ENCODE data around the gene ANTXR1.

ANTXR1 gene

DNA sequence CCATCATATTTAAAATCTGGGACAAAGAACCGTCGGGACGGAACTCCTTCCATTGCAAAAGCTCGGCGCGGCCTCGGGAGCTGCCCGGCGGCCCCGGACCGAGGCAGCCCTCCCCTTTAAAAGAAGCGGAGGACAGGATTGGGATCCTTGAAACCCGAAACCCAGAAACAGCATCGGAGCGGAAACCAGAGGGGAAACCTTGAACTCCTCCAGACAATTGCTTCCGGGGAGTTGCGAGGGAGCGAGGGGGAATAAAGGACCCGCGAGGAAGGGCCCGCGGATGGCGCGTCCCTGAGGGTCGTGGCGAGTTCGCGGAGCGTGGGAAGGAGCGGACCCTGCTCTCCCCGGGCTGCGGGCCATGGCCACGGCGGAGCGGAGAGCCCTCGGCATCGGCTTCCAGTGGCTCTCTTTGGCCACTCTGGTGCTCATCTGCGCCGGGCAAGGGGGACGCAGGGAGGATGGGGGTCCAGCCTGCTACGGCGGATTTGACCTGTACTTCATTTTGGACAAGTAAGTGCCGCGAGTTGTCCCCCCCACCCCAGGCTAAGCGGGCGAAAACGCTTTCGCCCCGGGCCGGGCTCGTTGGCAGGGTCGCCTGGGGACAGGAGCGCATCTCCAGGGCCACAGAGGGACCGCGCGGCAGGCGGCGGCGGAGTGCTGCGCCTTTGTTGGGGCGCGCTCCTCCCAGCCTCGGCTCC, at the start of gene ANTXR1:
Gene ANTXR1 (plus strand): TSS at position 38 of the 698 bp plus-strand sequence. CDS start 321 bp downstream, at position 359.
- ATAC-seq, result no peak

DNA sequence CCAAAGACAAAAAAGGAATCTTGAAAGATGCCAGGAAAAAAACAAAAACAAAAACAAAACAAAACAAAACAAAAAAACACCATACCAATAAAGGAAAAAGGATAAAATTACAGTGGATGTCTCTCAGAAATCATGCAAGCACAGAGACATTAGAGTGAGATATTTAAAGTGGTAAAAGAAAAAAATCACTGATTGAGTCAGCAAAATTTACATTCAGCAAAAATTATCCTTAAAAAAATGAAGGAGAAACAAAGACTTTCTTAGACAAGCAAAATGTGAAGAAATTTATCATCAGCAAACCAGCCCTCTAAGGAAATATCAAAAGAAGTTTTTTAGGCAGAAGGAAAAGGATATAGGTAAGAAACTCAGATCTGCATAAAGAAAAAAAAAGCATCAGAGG, 48.7 kb upstream of the ANTXR1 start:
- no peak for ATAC-seq

DNA sequence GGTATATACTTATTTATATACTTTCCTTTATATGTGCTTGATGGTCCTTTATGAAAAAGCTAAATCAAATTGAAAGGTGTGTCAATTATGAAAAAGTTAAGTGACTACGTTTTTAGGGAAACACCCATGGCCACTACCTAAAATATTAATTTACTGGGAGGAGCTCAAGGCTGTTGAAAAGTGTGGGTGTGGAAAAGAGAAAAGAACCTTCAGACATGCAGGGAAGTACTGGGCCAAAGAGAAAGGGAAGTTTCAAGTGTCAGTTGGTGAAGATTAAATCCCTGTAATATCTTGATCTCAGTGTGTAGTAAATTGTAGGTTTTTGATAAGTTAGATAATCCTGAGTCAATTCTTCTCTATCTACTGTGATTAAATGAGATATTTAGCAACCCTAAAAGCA, 44.8 kb upstream of the ANTXR1 start:
- no peak for ATAC-seq

DNA sequence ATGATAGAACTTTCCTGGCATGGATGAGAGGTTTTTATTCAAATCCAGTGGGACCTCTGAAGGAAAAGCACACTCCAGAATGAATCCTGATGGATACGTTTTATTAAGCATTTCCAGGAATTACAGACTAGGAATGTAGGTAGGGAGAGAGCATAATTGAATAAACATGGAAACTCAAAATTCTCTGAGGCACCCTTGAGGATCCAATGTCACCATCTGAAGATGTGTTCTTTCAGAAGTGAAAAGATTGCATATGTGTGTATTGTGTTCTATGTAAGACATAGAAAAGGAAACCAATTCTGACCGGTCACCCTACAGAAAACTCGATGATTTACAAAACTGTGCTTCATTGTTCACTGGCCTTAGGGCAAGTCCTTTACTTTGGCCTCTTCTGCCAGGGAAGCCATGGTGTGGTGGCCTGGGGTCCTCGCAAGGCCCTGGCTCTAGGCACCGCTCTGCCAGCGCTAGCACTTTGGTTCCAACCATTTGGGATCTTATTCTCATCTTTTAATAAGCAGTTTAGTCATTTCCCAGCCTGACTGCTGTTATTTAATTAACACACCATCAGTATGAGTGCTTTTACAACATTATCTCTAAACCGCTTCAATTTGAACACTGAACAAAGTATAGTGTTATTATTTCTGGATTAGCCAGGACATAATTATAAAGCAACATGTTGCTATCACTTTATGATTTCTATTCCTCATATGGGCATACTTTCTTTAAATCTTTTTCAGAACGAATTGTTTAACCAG, 43.1 kb upstream of the ANTXR1 start:
- no peak for ATAC-seq

DNA sequence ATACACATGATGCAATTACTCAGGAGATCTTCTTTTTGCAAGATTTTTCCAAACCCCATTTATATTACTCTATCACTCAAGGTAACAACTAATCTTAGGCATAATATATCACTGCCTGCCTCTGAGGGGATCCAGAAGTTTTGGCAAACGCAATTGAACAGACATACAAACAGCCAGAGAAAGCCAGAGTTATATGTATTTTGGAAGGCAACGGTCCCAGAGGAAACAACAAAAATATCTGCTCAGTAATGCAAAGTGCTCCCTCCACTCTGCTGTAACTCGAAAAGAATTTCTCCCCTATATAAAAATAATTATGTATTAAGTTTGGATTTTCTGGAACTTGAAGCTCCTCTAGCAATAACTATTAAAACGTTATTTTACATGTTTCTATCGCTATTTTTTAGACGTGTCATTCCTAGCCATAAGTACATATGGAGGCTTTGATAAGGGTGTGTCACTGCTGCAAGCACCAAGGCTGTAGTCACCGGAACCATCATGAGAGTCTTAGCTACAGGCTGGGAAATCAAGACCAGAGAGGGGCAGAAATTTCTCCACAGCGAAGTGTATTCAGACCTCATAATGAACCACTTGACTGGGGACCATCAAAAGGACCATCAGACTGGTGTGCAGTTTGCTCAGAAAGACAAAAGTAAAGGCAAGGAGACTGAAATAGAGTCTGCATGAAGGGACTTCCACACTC, 42.3 kb upstream of the ANTXR1 start:
- ATAC-seq, result no peak

DNA sequence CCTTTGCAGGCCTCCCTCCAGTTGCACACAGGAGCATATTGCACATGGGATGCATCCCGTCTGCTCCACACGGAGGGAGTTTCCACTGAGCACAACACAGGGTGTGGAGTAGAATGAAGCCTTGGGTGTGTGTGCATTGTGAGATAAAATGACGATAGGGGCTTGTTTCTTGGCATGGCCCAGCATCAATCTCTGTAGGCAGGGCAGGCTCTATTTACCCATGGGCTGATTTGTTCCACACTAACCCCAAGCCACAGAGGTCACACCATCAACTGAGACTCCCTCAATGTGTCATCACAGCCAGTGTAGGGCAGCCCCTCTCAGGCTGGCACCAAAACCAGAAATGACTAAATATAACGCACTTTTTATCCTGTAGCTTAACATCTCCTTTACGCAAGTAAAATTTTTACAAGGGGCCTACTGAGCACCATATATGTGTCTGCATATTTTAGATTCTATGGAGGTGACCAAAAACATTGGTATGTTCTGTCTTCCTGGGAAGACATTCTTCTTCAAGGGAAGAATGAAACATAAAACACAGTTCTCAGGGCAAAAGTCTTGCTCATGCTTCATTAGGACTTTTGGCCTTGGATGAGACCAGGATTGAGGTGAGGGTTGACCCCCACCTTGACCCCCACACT, 41.3 kb upstream of the ANTXR1 start:
- no peak for ATAC-seq

DNA sequence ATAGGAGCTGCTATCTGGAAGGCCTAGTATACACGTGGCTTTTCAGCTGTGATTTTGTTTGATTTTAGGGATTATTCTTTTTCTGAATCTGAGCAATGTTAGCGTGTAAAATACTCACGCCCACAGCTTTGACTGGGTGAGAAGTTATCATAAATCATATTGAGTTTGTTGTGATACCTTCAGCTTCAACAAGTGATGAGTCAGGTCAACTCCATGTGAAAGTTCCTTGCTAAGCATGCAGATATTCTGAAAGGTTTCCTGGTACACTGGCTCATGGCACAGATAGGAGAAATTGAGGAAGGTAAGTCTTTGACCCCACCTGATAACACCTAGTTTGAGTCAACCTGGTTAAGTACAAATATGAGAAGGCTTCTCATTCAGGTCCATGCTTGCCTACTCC, 38.7 kb upstream of the ANTXR1 start, which contains the start of gene GKN1:
Gene GKN1 (plus strand): TSS at position 386 of the 400 bp plus-strand sequence. CDS start 42 bp downstream, outside the sequence.
- ATAC-seq, result no peak

DNA sequence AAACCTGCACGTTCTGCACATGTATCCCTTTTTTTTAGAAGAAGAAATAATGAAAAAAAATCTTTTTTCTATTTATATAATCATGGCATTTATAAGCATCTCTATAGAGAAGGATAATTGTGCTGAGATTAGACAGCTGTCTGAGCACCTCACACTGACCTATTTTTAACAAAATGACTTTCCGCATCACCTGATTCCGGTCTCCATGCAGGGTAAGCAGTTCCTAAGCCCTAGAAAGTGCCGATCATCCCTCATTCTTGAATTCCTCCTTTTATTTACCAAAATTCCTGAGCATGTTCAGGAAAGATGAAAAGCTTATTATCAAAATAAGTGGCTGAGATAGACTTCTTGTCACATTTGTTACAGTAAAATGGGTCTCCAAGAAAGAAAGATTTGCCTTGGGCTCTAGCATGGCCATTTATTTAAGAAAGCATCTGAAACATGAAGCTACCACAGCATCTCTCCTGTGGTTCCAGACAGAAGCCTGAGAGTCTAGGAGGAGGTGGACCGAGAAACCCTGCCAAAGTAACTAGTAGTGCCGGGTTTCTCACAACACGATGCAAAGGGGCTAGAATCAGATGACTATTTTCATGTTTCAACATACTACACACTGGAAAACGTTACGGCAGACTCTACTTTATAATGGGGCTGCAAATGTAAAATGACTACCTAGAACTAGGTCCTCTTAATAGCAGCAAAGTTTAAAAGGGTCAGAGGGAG, 37.9 kb upstream of the ANTXR1 start:
- no peak for ATAC-seq

DNA sequence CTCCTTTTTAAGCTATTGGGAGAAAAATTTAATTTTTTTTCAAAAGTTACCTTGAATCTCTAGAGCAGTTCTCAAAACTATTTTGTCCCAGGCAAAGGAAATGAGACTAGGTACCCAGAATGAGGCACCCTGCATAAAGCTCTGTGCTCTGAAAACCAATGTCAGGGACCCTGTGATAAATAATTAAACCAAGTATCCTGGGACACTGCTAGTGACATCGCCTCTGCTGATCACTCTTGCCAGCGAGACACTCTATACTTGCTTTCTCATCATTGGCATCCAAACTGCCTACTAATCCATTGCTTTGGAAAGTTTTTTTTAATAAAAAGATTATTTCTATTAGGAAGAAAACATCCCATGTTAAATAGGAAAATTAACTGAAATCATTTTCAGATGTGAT, 37.1 kb upstream of the ANTXR1 start:
- ATAC-seq, result no peak

DNA sequence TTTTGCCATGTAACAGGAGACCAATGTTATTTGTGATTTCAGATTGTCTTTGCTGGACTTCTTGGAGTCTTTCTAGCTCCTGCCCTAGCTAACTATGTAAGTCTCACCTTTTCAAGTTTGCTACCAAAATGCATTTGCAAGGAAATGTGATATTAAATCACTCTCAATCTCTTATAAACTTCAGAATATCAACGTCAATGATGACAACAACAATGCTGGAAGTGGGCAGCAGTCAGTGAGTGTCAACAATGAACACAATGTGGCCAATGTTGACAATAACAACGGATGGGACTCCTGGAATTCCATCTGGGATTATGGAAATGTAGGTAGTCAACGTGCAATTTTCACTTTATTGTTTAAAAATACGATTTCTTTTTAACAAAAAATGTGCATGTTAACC, 35.5 kb upstream of the ANTXR1 start:
- no peak for ATAC-seq

DNA sequence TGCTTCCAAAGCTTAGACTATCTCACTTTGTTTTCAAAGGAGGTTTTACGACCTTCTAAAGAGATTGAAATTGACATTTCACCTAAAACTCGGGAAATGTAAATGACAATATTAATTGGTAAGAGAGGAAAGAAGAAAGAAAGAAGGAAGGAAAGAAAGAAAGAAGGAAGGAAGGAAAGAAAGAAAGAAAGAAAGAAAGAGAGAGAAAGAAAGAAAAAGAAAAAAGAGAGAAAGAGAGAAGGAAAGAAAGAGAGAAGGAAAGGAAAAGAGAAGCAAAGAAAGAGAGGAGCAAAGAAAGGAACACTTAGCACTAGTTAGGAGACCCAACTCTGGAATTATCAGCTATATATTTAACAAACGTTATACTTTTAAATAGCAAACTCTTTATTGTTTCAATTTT, 34.9 kb upstream of the ANTXR1 start:
- no peak for ATAC-seq

DNA sequence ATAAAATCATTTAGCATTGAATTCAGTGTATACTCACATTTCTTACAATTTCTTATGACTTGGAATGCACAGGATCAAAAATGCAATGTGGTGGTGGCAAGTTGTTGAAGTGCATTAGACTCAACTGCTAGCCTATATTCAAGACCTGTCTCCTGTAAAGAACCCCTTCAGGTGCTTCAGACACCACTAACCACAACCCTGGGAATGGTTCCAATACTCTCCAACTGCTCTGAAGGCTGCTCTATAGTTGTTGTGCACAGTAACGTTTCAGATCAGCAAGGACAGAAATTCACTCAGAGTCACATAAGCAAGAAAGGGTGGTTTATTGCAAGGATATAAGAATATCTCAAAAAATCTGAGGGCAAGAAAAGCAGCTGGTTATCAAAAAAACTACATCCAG, 32.0 kb upstream of the ANTXR1 start:
- no peak for ATAC-seq

DNA sequence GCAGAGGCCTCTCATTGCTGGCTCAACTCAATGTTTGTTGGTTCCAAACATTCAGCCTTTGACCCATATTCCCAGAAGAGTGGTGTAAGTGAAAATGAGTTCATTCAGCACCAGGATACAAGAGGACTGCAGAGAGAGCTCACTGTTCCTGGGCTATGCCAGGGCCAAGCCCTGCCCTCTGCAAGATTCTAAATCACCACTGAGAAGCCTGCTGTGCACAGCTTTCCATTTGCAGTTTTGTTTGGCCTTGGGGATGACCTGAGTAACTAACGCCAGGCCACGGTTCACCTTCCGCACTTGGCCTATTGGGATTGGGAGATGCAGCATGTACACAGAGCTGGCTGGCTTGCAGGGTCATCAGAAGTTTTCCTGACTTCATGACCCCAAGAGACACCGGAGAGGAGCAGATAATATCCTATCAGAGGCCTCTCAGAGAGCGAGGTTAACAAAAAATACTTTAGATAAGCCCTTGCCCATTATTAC, 25.9 kb upstream of the ANTXR1 start:
- ATAC-seq, result no peak

DNA sequence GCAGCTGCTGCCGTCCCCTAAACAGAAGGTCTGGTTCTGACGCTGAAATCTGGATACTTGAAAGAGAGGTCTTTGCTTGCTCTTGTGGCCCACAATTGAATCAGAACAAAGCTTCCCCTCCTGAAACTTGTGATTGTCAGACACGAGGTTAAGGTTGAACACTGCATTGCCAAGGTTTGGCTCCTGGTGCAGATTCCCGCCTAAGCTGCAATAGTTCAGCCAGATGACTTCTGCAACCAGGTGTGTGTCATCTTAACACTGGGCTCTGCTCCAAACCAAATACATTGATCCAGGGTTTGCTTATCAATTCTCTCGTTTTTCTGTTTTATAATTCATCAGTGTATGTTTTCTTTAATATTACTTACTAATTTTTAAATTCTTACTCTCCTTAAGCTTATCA, 23.9 kb upstream of the ANTXR1 start:
- ATAC-seq, result no peak

DNA sequence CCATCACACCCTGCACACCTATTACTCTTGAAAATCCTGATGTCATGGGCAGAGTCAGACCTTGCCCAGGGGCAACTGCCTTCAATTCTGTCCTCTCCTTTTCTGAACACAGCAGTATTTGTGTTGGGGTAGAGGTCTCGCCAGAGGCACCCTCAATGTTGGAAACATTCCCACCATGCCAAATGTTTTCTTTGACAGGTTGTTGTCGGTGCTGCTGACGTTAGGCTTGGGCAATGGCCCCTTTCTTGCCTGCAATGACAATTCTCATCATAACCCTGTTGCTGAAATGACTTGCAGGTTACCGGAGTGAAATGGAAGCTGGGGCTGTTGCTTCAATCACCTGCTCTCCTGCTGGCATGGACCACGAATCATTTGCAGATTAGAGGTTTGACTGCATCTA, 20.6 kb upstream of the ANTXR1 start:
- no peak for ATAC-seq

DNA sequence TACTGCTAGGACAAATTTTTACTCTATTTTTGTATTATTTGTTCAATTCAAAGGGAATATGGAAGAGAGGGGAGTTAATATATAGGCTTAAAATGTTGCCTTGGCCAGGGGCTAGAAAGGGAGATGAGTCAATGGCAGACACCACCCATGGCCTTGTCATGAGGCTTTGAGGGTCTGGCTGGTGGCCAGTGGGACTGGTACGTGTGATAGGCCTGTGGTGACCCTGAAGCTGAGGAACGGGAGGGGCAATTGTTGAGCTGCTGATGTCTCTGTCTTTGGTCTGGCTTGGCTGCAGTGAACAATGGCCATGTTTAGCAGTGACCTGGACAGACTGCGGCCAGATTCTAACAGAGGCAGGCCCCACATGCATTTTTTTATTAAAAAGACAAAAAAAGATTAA, 20.0 kb upstream of the ANTXR1 start:
- no peak for ATAC-seq

DNA sequence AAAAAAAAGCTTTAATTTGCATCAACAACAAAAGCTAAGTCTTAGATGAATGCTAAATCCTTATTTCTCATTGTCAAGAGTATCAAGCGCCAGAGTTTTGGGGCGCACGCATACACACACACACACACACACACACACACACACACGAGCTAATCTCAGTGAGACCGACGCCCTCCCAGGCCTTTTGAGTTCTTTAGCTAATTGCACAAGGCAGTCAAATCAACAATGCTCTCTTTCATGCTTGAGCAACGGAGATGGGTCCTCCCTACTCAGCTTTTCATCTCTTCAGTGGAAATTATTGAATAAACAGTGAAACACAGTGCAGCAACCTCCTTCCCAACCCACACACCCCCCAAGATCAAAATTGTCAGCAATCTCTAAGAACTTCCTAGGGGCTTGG, 19.3 kb upstream of the ANTXR1 start:
- no peak for ATAC-seq

DNA sequence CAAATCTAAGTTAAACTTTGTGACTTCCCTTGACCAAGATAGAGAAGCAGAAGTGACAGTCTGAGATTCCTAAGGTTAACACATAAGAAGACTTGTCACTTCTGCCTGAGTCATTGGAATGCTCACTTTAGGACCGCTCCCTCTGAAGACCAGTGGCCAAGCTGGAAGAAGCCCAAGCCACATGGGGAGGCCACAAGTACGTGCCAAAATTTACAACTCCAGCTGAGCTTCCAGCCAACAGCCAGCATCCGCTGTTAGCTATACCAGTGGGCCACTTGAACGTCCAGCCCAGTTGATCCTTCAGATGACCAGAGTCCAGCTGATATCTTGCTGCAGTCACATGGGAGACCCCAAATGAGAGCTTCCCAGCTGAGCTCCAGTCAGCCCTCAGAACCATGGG, 18.1 kb upstream of the ANTXR1 start:
- ATAC-seq, result no peak

DNA sequence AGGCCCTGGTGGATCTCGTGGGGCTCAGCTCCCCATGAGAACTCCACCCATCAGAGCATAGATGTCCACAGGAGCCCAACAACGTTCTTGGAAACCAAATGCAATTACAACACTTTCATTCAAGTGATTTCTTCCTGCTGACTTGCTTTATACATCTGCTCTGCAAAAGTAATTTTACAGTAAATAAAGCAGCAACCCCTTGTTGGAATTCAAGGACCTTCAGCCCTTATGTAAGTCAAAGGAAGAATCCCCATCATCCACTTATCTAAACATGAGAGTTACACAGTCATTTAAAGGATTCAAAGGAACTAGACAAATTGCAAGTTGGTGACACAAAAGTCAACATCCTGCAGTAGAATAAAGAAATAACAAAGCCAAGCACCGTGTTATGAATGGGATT, 17.1 kb upstream of the ANTXR1 start:
- ATAC-seq, result no peak

DNA sequence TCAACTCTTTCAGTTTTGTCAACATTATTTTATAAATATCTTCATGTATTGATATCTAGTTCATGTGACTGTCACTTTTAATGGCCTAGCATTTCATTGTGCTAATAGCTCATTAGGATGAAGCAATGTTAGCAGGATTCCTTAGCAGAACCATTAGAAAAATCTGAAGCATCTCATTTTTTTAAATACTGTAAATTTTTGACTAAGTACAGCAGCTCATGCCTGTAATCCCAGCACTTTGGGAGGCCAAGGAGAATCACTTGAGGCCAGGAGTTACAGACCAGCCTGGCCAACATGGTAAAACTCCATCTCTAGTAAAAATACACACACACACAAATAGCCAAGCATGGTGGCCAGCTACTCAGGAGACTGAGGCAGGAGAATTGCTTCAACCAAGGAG, 15.6 kb upstream of the ANTXR1 start:
- no peak for ATAC-seq

DNA sequence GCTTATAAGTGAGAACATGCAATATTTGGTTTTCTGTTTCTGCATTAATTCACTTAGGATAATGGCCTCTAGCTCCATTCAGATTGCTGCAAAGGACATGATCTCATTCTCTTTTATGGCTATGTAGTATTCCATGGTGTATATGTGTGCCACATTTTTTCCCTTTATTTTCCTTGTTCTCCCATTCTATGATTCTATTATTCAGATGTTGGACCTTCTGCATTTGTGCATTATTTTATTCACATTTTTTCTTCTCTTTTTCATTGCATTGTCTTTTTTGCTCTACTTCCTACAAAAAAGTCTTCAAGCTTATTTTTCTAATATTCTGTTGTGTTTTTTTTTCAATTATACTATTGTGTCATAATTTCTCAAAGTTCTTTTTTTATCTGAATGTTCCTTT, 11.1 kb upstream of the ANTXR1 start:
- ATAC-seq, result no peak

DNA sequence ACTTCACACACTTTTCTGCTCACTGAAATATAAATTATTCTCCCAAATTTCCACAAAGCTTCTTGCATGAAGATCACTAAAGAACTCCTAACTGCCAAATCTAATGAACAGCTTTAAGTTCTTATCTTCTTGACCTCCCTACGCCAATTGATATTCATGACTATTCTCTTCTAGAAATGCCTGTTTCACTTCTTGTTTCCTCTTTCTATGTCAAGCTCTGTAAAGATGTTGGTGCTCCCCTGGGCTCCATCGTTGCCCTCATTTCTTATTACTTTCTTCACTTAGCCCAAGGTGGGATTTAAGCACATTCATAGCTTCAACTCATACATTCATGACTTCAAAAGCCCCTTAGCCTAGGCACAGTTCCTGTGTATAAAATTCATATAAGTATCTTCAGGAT, 9.2 kb upstream of the ANTXR1 start:
- no peak for ATAC-seq

DNA sequence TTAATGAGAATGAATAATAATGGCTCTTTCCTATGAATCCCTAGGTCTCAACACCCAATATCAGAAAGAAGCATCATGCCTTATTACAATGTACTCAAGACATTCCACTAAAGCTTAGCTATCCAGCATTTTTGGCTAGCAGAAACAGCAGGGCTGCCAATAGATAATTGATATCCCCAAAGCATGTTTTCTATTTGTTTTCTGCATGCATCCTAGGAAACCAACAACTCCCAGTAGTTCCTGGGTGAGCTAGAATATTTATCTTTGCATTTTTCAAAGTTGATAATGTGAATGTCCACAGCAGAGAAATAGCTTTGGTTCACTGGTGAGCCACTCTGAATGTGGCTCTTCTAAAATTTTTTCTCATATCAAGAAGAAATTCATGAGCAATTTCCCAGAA, 5.8 kb upstream of the ANTXR1 start:
- no peak for ATAC-seq
